GM12801 (cell line): ENCODE measurements around the gene TSPEAR.

Source experiments
- CTCF ChIP-seq: IDR thresholded peaks from one replicate; pipeline ENCODE4 v1.5.1; 2011; ENCODE audit warnings: control low read depth; ENCODE audit not compliant: insufficient read length; ENCODE audit errors: extremely low read depth

Gene TSPEAR

GRCh38 chr21:44492567-44493385, 218.6 kb downstream of the TSPEAR start:
- TF ChIP-seq CTCF, result no peak

- no peak for TF ChIP-seq CTCF
Observed at GRCh38 chr21:44490816-44491215, 220.6 kb downstream of the TSPEAR start.

- TF ChIP-seq CTCF, result no peak
Observed at GRCh38 chr21:44490405-44490804, 221.0 kb downstream of the TSPEAR start.

DNA sequence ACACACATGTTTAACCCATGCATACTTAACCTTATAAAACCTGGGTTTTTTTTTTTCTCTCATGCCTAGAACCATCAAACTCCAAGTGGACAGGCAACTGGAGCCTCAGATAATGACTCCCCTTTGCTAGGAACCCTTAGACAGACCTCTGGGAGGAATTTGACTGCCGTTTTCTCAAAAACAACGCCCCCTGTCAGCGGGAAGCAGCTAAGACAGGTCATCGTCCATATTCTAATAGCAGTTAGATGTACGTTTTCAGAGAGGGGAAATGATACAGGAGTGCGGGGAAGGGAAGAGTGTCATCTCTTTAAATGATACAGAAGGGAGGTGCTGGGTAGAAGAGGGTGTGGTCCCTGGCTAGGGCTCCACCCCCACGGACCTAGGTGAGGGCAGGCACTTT, 221.4 kb downstream of the TSPEAR start:
- TF ChIP-seq CTCF, result no peak

DNA sequence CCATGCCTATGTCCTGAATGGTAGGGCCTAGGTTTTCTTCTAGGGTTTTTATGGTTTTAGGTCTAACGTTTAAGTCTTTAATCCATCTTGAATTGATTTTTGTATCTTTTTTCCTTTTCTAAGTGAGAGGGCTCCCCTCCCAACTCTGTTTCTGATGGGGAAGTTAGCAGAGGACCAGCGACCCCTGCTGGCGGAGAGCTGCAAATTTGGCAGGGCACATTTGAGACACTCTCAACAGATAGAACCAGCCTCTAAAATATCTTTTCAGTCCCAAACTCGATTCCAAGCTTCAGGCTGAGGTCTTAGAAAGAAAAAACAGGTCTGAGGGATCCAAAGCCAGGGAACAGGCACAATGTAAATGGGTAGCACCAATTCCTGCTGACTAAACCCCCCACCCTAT, 223.5 kb downstream of the TSPEAR start:
- TF ChIP-seq CTCF, result no peak

GRCh38 chr21:44486302-44486701, 225.1 kb downstream of the TSPEAR start:
- TF ChIP-seq CTCF, result no peak

- TF ChIP-seq CTCF, result no peak
Observed at GRCh38 chr21:44485796-44486195, 225.6 kb downstream of the TSPEAR start.
